K562 (cell line): ENCODE measurements around the gene CNPPD1. TPM values are rescaled to one million over a fixed set of nuclear protein-coding genes. Genes with fewer than 3 reads are reported as not detected.

Experiments
- ARID1B ChIP-seq: fragments of 450-650 bp; IDR thresholded peaks from 2 replicates; pipeline ENCODE4 v1.6.1; 2016; ENCODE audit warnings: antibody characterized with exemption, mild to moderate bottlenecking, inconsistent platforms
- CTBP1 ChIP-seq: fragments of 450-650 bp; IDR thresholded peaks from 2 replicates; pipeline ENCODE4 v1.6.1; 2016; ENCODE audit warnings: borderline replicate concordance
- ELK1 ChIP-seq: sonication (generic); formaldehyde crosslinking; IDR thresholded peaks from 2 replicates; pipeline ENCODE4 v1.8.1; 2022; ENCODE audit warnings: missing genetic modification reagents
- GABPA ChIP-seq: fragments of 200-800 bp; sonication (Bioruptor generic); conservative IDR thresholded peaks from 2 replicates; pipeline ENCODE4 v1.6.1; 2016; ENCODE audit warnings: low read depth, missing genetic modification characterization, missing compliant biosample characterization
- HMG20A ChIP-seq: fragments of 450-650 bp; formaldehyde crosslinking; conservative IDR thresholded peaks from 2 replicates; pipeline ENCODE4 v1.4.0; 2020; ENCODE audit warnings: mild to moderate bottlenecking, mixed read lengths
- ILF3 ChIP-seq: fragments of 450-650 bp; IDR thresholded peaks from 2 replicates; pipeline ENCODE4 v1.6.1; 2018; ENCODE audit warnings: antibody characterized with exemption, mild to moderate bottlenecking, moderate library complexity, borderline replicate concordance
- JUN ChIP-seq, 2 experiments: sonication (generic) in 1 of 2; formaldehyde crosslinking in 1 of 2; IDR thresholded peaks; 2 replicates each; pipeline versions ENCODE4 v1.6.1 to v1.8.0; 2012 to 2022; ENCODE audit warnings: borderline replicate concordance in 2 of 2, mild to moderate bottlenecking in 2 of 2, improper control_type of control experiment in 1 of 2, low read depth in 1 of 2, low read length in 1 of 2, missing genetic modification reagents in 1 of 2
- NFATC3 ChIP-seq: fragments of 450-650 bp; IDR thresholded peaks from 2 replicates; pipeline ENCODE4 v1.6.1; 2017; ENCODE audit warnings: mild to moderate bottlenecking
- PML ChIP-seq: IDR thresholded peaks from 2 replicates; pipeline ENCODE4 v1.6.1; 2012; ENCODE audit warnings: low read length, inconsistent platforms
- PRMT5 ChIP-seq: sonication (generic); formaldehyde crosslinking; IDR thresholded peaks from 2 replicates; pipeline ENCODE4 v1.5.0; 2020; ENCODE audit warnings: missing genetic modification reagents
- RBM14 ChIP-seq: fragments of 200-400 bp; formaldehyde crosslinking; IDR thresholded peaks from 2 replicates; pipeline ENCODE4 v1.6.1; 2018; ENCODE audit warnings: low read depth, mild to moderate bottlenecking, low read length, moderate library complexity, borderline replicate concordance; ENCODE audit not compliant: insufficient read depth
- TEAD4 ChIP-seq, 2 experiments: sonication (generic) in 1 of 2; formaldehyde crosslinking in 1 of 2; IDR thresholded peaks; 2 replicates each; pipeline versions ENCODE4 v1.6.1 to v1.8.0; 2012 to 2022; ENCODE audit warnings: borderline replicate concordance in 1 of 2, inconsistent platforms in 1 of 2, low read length in 1 of 2, mild to moderate bottlenecking in 1 of 2, missing genetic modification reagents in 1 of 2
- TOE1 ChIP-seq, 2 experiments: fragments of 450-650 bp in 1 of 2; sonication (generic) in 1 of 2; formaldehyde crosslinking in 1 of 2; IDR thresholded peaks; 2 replicates each; pipeline versions ENCODE4 v1.7.1 to v1.8.0; 2016 to 2022; ENCODE audit warnings: borderline replicate concordance in 2 of 2, mild to moderate bottlenecking in 2 of 2, antibody characterized with exemption in 1 of 2, inconsistent platforms in 1 of 2, low read depth in 1 of 2, missing genetic modification reagents in 1 of 2, moderate library complexity in 1 of 2
- UBTF ChIP-seq, 2 experiments: IDR thresholded peaks; 2 replicates each; pipeline ENCODE4 v1.6.1; 2012; ENCODE audit warnings: improper control_type of control experiment in 2 of 2, low read depth in 2 of 2, low read length in 2 of 2, borderline replicate concordance in 1 of 2
- ZBTB34 ChIP-seq: fragments of 250-450 bp; sonication (Bioruptor Pico); IDR thresholded peaks from 2 replicates; pipeline ENCODE4 v1.8.0; 2021; ENCODE audit warnings: mild to moderate bottlenecking, moderate library complexity
- ZC3H4 ChIP-seq: sonication (generic); formaldehyde crosslinking; IDR thresholded peaks from 2 replicates; pipeline ENCODE4 v1.9.0; 2021; ENCODE audit warnings: missing genetic modification reagents, borderline replicate concordance
- ZFP36 ChIP-seq: fragments of 150-350 bp; IDR thresholded peaks from 2 replicates; pipeline ENCODE4 v1.6.1; 2018; ENCODE audit warnings: low read length, low read depth; ENCODE audit not compliant: partially characterized antibody
- ZKSCAN8 ChIP-seq: fragments of 200-800 bp; sonication (Bioruptor generic); IDR thresholded peaks from 2 replicates; pipeline ENCODE4 v1.6.1; 2016; ENCODE audit warnings: missing genetic modification characterization, missing compliant biosample characterization
- ZNF184 ChIP-seq: sonication (generic); formaldehyde crosslinking; IDR thresholded peaks from 2 replicates; pipeline ENCODE4 v1.5.0; 2020; ENCODE audit warnings: missing genetic modification reagents
- ZNF253 ChIP-seq: fragments of 250-450 bp; sonication (Bioruptor Pico); conservative IDR thresholded peaks from 2 replicates; pipeline ENCODE4 v1.6.1; 2021; ENCODE audit warnings: mild to moderate bottlenecking
- ZNF668 ChIP-seq: fragments of 250-450 bp; sonication (Bioruptor Pico); IDR thresholded peaks from 2 replicates; pipeline ENCODE4 v1.8.0; 2022; ENCODE audit warnings: mild to moderate bottlenecking, inconsistent platforms
- ZNF695 ChIP-seq: fragments of 450-650 bp; formaldehyde crosslinking; IDR thresholded peaks from 2 replicates; pipeline ENCODE4 v1.4.0; 2020; ENCODE audit warnings: mild to moderate bottlenecking, moderate library complexity
- ZNF696 ChIP-seq: fragments of 250-450 bp; sonication (Bioruptor Pico); conservative IDR thresholded peaks from 2 replicates; pipeline ENCODE4 v1.4.0; 2020; ENCODE audit warnings: mild to moderate bottlenecking, moderate library complexity
- polyA plus RNA-seq, 8 experiments: library from polyadenylated mRNA; depleted of rRNA in 4 of 8; stranded (reverse) in 5 of 8; unstranded in 3 of 8; fragments of >200 nt; fragmentation: Nextera tagmentation in 2 of 8; fragmentation: Illumina TruSeq in 1 of 8; extraction: Ambion mirVana in 2 of 8; extraction: Trizol in 1 of 8; gene quantifications; 2 replicates each; pipeline versions ENCODE4 v1.2.1 to v1.2.3, GENCODE V29; 2011 to 2014; ENCODE audit warnings: inconsistent platforms in 1 of 8, missing spikeins in 1 of 8
- total RNA-seq, 7 experiments: library from RNA; depleted of rRNA in 6 of 7; stranded (reverse); fragments of >200 nt in 6 of 7; fragmentation: Illumina TruSeq in 2 of 7; extraction: Trizol in 2 of 7; gene quantifications; 2 replicates each; pipeline versions ENCODE4 v1.2.1 to v1.2.3, GENCODE V29; 2011 to 2021; ENCODE audit warnings: low replicate concordance in 1 of 7

Gene CNPPD1
- total and polyA plus RNA-seq, 9 of the 15 experiments (the other 6 are each of a cell fraction or from before 2014, with no cell fraction given): 9.9 to 53.5 (median 27.0) TPM

- no peak for TF ChIP-seq ZNF696 (CRISPR knock-in tag)
- no peak for TF ChIP-seq ZNF253
- TF ChIP-seq ARID1B: no peak
- TF ChIP-seq RBM14: no peak
- no peak for TF ChIP-seq ELK1 (CRISPR knock-in tag)
- no peak for TF ChIP-seq TEAD4 (IDR thresholded peaks at IDR 0.05; ENCODE audit: low read length)
- TF ChIP-seq TEAD4 (CRISPR knock-in tag; IDR thresholded peaks at IDR 0.05; ENCODE audit: borderline replicate concordance): no peak
- TF ChIP-seq ZBTB34 (CRISPR knock-in tag): no peak
- no peak for TF ChIP-seq TOE1 (IDR thresholded peaks at IDR 0.05; ENCODE audit: borderline replicate concordance)
- no peak for TF ChIP-seq TOE1 (CRISPR knock-in tag; IDR thresholded peaks at IDR 0.05; ENCODE audit: borderline replicate concordance, low read depth)
- TF ChIP-seq HMG20A (CRISPR knock-in tag): no peak
- peak; percentile 47; the same call in 1 of the 2 replicates for TF ChIP-seq PML
- peak; percentile 65 to 77; a peak in 2 of 4 replicates for TF ChIP-seq UBTF (IDR thresholded peaks at IDR 0.05; ENCODE audit: borderline replicate concordance in 1 of 2, low read depth in 2 of 2, low read length in 2 of 2)
- TF ChIP-seq ZC3H4 (CRISPR knock-in tag): no peak
- no peak for TF ChIP-seq ILF3
- peak; percentile 79 for TF ChIP-seq CTBP1
- no peak for TF ChIP-seq NFATC3
- no peak for TF ChIP-seq ZNF695
- no peak for TF ChIP-seq ZFP36
- no peak for TF ChIP-seq PRMT5 (CRISPR knock-in tag)
- TF ChIP-seq ZNF668: no peak
- no peak for TF ChIP-seq JUN (IDR thresholded peaks at IDR 0.05; ENCODE audit: borderline replicate concordance, low read depth, low read length)
- no peak for TF ChIP-seq JUN (CRISPR knock-in tag; IDR thresholded peaks at IDR 0.05; ENCODE audit: borderline replicate concordance)
- peak; percentile 90 for TF ChIP-seq GABPA (tag)
- TF ChIP-seq ZKSCAN8 (CRISPR knock-in tag): no peak
- TF ChIP-seq ZNF184: no peak
Measured at GRCh38 chr2:219176818-219177551, at the start of gene CNPPD1 (continued).
